GM23338 (cell line): ENCODE measurements around the gene NOL3. TPM values are rescaled to one million over a fixed set of nuclear protein-coding genes. Genes with fewer than 3 reads are reported as not detected.

Source experiments
- ATAC-seq: fragments of 200-7000 bp; cut with Tn5 transposase; 3 replicates; pipeline ENCODE4 v1.9.1; 2020
- DNase-seq: peaks from one replicate; pipeline ENCODE4 v3.0.0-alpha.2; 2015; ENCODE audit warnings: low spot score
- H2AFZ ChIP-seq: fragments of 200-600 bp; sonication (generic); 2 replicates; pipeline ENCODE4 v1.8.0; 2016; ENCODE audit warnings: antibody characterized with exemption, mild to moderate bottlenecking, moderate library complexity
- H3F3A ChIP-seq: fragments of 200-600 bp; sonication (generic); replicated peaks from 2 replicates; pipeline ENCODE4 v1.8.0; 2017; ENCODE audit warnings: antibody characterized with exemption, mixed run types, low read depth
- H3K27ac ChIP-seq: fragments of 200-600 bp; sonication (generic); 2 replicates; pipeline ENCODE4 v1.6.1; 2016; ENCODE audit warnings: low read depth
- H3K27me3 ChIP-seq: fragments of 200-600 bp; sonication (generic); 2 replicates; pipeline ENCODE4 v1.8.0; 2016; ENCODE audit warnings: mild to moderate bottlenecking, mixed run types, moderate library complexity; ENCODE audit not compliant: insufficient read depth
- H3K36me3 ChIP-seq: fragments of 200-600 bp; sonication (generic); 2 replicates; pipeline ENCODE4 v1.8.0; 2016; ENCODE audit warnings: mild to moderate bottlenecking; ENCODE audit not compliant: insufficient read depth
- H3K4me1 ChIP-seq: fragments of 200-600 bp; sonication (generic); 2 replicates; pipeline ENCODE4 v1.8.0; 2016; ENCODE audit warnings: mild to moderate bottlenecking, moderate library complexity; ENCODE audit not compliant: insufficient read depth
- H3K4me2 ChIP-seq: fragments of 200-600 bp; sonication (generic); 2 replicates; pipeline ENCODE4 v1.7.1; 2017; ENCODE audit warnings: mixed run types
- H3K4me3 ChIP-seq: fragments of 200-600 bp; sonication (generic); 2 replicates; pipeline ENCODE4 v1.6.1; 2016; ENCODE audit warnings: mixed run types
- H3K79me2 ChIP-seq: fragments of 200-600 bp; sonication (generic); replicated peaks from 2 replicates; pipeline ENCODE4 v1.8.0; 2017; ENCODE audit warnings: mild to moderate bottlenecking; ENCODE audit not compliant: insufficient read depth
- H3K9me2 ChIP-seq: fragments of 200-600 bp; sonication (generic); 2 replicates; pipeline ENCODE4 v1.8.0; 2017; ENCODE audit not compliant: insufficient read depth
- H4K20me1 ChIP-seq: fragments of 200-600 bp; sonication (generic); replicated peaks from 2 replicates; pipeline ENCODE4 v1.8.0; 2017; ENCODE audit warnings: mild to moderate bottlenecking; ENCODE audit not compliant: insufficient read depth
- H3K27ac Mint-ChIP-seq: 2 replicates; pipeline ENCODE4 v1.8.0; 2020; ENCODE audit warnings: inconsistent platforms, mild to moderate bottlenecking, moderate library complexity, mixed read lengths
- H3K27me3 Mint-ChIP-seq: 3 replicates; pipeline ENCODE4 v1.8.0; 2022; ENCODE audit warnings: low read depth, mild to moderate bottlenecking, moderate library complexity, mixed read lengths, inconsistent platforms; ENCODE audit not compliant: insufficient read depth, poor library complexity
- H3K36me3 Mint-ChIP-seq: 3 replicates; pipeline ENCODE4 v1.8.0; 2021; ENCODE audit warnings: low read depth, mild to moderate bottlenecking, inconsistent platforms, moderate library complexity, mixed read lengths
- H3K4me1 Mint-ChIP-seq: 3 replicates; pipeline ENCODE4 v1.8.0; 2020; ENCODE audit warnings: mild to moderate bottlenecking, inconsistent platforms, mixed read lengths
- H3K4me3 Mint-ChIP-seq: 3 replicates; pipeline ENCODE4 v1.8.0; 2021; ENCODE audit warnings: moderate library complexity, mild to moderate bottlenecking, inconsistent platforms, mixed read lengths
- H3K9me3 Mint-ChIP-seq: 3 replicates; pipeline ENCODE4 v1.8.0; 2020; ENCODE audit warnings: moderate library complexity, mild to moderate bottlenecking, inconsistent platforms, mixed read lengths
- CTCF ChIP-seq, 2 experiments: fragments of 200-600 bp in 1 of 2; sonication (generic) in 1 of 2; conservative IDR thresholded peaks; 2 replicates each; pipeline versions ENCODE4 v1.5.1 to v1.6.1; 2016 to 2017; ENCODE audit warnings: antibody characterized with exemption in 2 of 2, low read depth in 2 of 2, mild to moderate bottlenecking in 2 of 2, moderate library complexity in 1 of 2
- EZH2 ChIP-seq: fragments of 200-600 bp; sonication (generic); IDR thresholded peaks from one replicate; pipeline ENCODE4 v1.8.0; 2017; ENCODE audit warnings: antibody characterized with exemption, mild to moderate bottlenecking, low read depth; ENCODE audit not compliant: unreplicated experiment
- EZH2phosphoT487 ChIP-seq: fragments of 200-600 bp; sonication (generic); IDR thresholded peaks from one replicate; pipeline ENCODE4 v1.8.1; 2018; ENCODE audit warnings: antibody characterized with exemption; ENCODE audit not compliant: unreplicated experiment
- POLR2AphosphoS5 ChIP-seq: IDR thresholded peaks from 2 replicates; pipeline ENCODE4 v1.6.1; 2016; ENCODE audit warnings: antibody characterized with exemption, low read depth
- REST ChIP-seq: IDR thresholded peaks from one replicate; pipeline ENCODE4 v1.6.1; 2018; ENCODE audit warnings: antibody characterized with exemption; ENCODE audit not compliant: unreplicated experiment
- ZNF114 ChIP-seq: fragments of 250-450 bp; sonication (Bioruptor Pico); IDR thresholded peaks from 2 replicates; pipeline ENCODE4 v1.5.0; 2020; ENCODE audit warnings: mild to moderate bottlenecking, moderate library complexity
- ZNF331 ChIP-seq: fragments of 250-450 bp; sonication (Bioruptor Pico); IDR thresholded peaks from 2 replicates; pipeline ENCODE4 v1.5.0; 2020; ENCODE audit warnings: low read depth, mild to moderate bottlenecking, moderate library complexity
- ZNF462 ChIP-seq: fragments of 250-450 bp; sonication (Bioruptor Pico); IDR thresholded peaks from 2 replicates; pipeline ENCODE4 v1.5.0; 2020; ENCODE audit warnings: mild to moderate bottlenecking, moderate library complexity
- polyA plus RNA-seq: library from polyadenylated mRNA; unstranded; fragments of >200 nt; fragmentation: Nextera tagmentation; extraction: Ambion mirVana; gene quantifications from 2 replicates; pipeline ENCODE4 v1.2.1, GENCODE V29; 2016
- total RNA-seq: library from RNA; depleted of rRNA; stranded (reverse); fragments of >200 nt; shearing (Covaris generic); gene quantifications from 2 replicates; pipeline ENCODE4 v1.2.3, GENCODE V29; 2014

The NOL3 gene
- total and polyA plus RNA-seq, 2 experiments from 2014 or later: 3.3 to 4.0 TPM

GRCh38 chr16:67174706-67175231 is 4.4 kb downstream of the NOL3 start:
- peak overlapping the region; percentile 63 for H3K4me3 ChIP-seq
- H3K4me1 Mint-ChIP-seq: peaks cover 34% of the 10 kb centered on the region
- ATAC-seq (no peak; the same call in 2 of the 3 replicates), DNase-seq (no peak)
- no peak for TF ChIP-seq ZNF331 (CRISPR knock-in tag)
- no peak for TF ChIP-seq ZNF462 (CRISPR knock-in tag)
- TF ChIP-seq EZH2: peak; percentile 64
- no peak for TF ChIP-seq ZNF114
- TF ChIP-seq POLR2AphosphoS5: no peak
- no peak for TF ChIP-seq REST
- no peak for TF ChIP-seq CTCF (conservative IDR thresholded peaks at IDR 0.05; ENCODE audit: low read depth in 2 of 2)
- no peak for TF ChIP-seq EZH2phosphoT487
- H3K4me2 ChIP-seq: peak overlapping the region; percentile 88
- H3F3A ChIP-seq: peaks cover 23% of the 10 kb centered on the region; the same call in 1 of the 2 replicates
- no peaks in the 10 kb centered on the region for H3K9me2 ChIP-seq
- H4K20me1 ChIP-seq: peaks cover 11% of the 10 kb centered on the region
- H3K27ac Mint-ChIP-seq: no peak overlapping the region
- H3K27ac ChIP-seq: no peak overlapping the region
- peaks cover 33% of the 10 kb centered on the region for H3K4me1 ChIP-seq
- H2AFZ ChIP-seq: peak overlapping the region; percentile 81; the same call in 1 of the 2 replicates
- H3K36me3 Mint-ChIP-seq: peaks cover 3% of the 10 kb centered on the region; the same call in 2 of the 3 replicates
- no peaks in the 10 kb centered on the region for H3K79me2 ChIP-seq
- peak overlapping the region; percentile 76; the same call in 2 of the 3 replicates for H3K4me3 Mint-ChIP-seq
- H3K27me3 Mint-ChIP-seq: peaks cover 82% of the 10 kb centered on the region
- no peaks in the 10 kb centered on the region; the same call in 1 of the 3 replicates for H3K9me3 Mint-ChIP-seq
- peaks cover 78% of the 10 kb centered on the region for H3K27me3 ChIP-seq
- no peaks in the 10 kb centered on the region for H3K36me3 ChIP-seq
